Eye (tissue), 1 donor: Measurements from ENCODE around the gene TIAM1.

ENCODE experiments used
- DNase-seq: peaks from one replicate; pipeline ENCODE4 v3.0.0-alpha.2; 2015

Gene TIAM1

GRCh38 chr21:31195334-31196015 lies 148.6 kb downstream of the TIAM1 start:
- no peak for DNase-seq

DNA sequence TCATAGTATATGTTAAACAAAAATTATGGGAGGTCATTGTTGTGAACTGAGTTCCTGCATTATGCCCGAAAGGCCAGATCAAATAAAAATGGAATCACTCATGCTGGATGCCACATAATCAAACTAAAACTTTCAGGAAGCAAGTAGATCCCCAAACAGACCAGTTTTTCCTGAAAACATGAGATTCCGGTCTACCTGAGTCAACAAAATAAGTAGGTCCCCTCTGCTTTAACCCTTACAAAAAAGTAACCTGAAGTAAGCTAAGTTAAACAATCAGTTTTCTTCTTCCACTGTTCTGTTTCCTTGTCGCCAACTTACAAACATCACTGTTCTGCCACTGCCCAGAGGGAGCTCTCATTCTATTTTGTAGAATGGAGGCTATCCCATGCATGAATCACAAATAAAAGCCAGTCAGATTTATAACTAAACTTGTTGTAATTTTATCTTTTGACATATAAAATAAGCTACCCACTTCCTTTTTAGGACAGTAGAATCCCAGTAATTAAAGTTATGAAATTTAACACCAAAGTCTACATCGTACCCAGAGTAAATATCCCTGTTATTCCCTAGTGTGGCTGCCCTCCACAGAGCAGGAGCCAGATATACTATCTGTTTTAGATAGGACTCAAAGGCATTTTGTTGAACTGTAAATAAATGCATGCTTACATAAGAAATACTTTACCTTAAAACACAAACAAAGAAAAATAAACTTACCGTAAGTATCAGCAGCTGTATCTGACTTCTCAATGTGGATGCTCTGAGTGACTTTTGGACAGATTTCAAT lies 149.4 kb downstream of the TIAM1 start:
- no peak for DNase-seq

DNA sequence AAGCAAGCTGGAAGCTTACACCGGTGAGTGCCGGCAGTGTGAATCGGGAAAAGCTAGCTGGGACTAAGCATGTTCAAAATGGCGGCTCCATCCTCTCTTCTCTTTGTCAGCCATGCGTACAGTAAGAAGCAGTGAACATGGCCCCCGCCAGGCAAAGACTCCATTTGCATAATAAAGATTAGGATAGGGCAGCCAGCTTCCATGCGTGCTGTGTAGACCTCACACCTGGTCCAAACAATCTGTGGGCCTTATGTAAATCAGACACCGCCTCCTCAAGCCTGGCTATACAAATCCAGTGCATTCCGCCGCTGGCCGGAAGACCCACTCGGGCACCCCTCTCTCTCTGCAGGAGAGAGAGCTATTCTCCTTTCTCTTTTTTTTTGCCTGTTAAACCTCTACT lies 150.3 kb downstream of the TIAM1 start:
- no peak for DNase-seq

GRCh38 chr21:31191553-31191952 lies 152.5 kb downstream of the TIAM1 start:
- DNase-seq, result no peak

DNA sequence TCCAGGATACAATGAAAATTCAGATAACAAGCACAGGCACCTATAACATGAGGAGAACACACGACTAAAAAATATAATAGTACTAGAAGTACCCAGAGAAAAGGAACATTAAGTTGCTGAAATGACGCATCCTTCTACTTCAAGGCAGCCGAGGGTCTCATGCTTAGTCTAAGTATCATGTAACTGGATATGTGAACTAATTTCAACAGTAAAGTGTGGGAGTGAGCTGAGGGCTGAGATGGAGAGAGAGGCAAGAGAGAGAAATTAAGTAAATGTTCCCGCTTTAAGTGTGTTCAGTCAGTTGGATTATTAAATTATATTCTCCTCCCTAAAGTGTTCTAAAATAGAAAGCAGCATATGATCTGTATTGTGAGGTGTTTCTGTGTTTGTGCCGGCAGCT lies 153.5 kb downstream of the TIAM1 start:
- DNase-seq, result no peak

- no peak for DNase-seq
Measured at GRCh38 chr21:31187499-31187898, 156.6 kb downstream of the TIAM1 start.

DNA sequence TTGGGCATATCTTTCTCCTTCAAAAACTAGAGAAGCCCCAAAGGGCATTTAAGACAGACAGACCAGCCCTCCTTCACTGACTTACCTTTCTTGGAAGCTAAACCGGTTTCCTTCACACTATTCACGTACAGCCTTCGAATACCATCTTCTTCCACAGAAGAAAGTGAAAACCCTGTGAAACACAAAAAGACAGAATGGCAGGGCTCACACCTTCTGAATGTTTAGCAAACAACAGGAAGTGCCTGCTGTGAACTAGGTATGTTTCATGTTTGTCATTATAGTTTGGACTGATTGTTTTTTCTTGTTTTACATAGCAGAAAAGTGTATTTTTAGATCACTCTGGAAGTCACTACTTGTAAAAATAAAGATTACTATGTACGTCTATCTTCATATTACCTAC lies 157.1 kb downstream of the TIAM1 start:
- DNase-seq, result no peak

GRCh38 chr21:31185663-31186062 lies 158.4 kb downstream of the TIAM1 start:
- DNase-seq, result no peak

DNA sequence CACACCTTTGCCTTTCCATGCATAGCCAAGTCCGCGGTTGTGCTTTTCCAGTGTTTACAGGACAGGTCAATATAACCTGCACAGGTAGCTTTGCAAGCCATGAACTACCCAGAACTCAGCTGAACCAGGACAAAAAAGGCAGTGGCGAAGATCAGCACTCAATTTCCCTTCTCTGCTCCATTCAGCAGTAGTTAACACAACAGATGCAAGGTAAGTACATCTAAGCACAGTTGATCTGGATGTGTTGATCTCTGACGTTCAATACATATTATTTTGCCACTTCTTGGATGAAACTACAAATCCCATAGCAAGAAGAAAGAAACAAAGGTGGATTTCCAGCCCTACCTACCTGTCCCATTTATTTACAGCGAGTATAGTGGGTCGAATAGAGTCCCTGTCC lies 159.2 kb downstream of the TIAM1 start:
- no peak for DNase-seq

DNA sequence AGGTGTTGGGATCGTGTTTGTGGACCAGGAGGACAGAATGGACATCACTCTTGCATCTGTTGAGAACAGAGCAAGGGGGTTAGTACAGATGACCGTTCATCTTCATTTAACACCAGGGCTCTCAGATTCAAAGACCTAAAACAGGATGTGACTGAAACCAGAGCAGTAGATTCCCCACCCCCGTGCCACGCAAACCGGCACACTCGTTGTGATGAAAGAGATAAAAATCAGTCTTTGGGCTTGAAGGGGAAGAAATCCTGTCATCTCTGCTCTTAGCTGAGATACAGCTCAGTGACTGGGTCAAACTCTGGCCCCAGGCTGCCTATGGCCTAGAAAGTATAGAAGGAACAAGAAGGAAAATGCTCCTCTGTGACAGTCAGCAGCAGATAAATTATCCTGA lies 159.6 kb downstream of the TIAM1 start:
- no peak for DNase-seq

GRCh38 chr21:31182231-31183140 lies 161.6 kb downstream of the TIAM1 start:
- DNase-seq, result peak; percentile 63

DNA sequence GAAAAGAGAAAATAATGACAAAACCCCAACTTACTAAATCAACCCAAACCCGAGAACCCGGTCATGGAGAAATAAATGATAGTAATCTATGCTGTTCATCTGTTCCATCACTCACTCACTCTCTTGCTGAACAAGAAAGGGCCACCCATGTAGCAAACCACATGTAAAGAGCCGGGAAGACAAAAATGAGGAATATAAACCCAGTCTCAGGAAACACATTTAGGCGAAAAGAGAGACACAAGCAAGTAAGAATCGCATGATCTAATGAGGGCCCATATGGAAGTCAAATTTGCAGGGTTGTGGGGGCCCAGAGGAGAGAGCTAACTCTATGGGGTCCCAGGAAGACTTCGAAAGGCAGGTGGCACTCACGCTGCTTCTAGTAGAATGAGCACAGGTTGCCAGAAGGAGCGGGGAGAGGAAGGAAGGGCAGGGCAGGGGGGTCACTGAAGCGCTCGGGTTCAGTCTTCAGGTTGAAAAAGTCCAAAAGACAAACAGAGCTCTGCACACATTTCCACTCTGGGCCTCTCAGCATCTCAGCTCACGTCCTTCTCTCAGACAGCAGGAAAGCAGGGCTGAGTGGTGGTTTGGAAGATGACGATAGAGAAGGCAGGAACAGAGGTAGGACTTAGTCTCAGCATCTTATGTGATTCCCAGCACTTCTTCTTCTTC lies 162.8 kb downstream of the TIAM1 start:
- DNase-seq, result no peak

DNA sequence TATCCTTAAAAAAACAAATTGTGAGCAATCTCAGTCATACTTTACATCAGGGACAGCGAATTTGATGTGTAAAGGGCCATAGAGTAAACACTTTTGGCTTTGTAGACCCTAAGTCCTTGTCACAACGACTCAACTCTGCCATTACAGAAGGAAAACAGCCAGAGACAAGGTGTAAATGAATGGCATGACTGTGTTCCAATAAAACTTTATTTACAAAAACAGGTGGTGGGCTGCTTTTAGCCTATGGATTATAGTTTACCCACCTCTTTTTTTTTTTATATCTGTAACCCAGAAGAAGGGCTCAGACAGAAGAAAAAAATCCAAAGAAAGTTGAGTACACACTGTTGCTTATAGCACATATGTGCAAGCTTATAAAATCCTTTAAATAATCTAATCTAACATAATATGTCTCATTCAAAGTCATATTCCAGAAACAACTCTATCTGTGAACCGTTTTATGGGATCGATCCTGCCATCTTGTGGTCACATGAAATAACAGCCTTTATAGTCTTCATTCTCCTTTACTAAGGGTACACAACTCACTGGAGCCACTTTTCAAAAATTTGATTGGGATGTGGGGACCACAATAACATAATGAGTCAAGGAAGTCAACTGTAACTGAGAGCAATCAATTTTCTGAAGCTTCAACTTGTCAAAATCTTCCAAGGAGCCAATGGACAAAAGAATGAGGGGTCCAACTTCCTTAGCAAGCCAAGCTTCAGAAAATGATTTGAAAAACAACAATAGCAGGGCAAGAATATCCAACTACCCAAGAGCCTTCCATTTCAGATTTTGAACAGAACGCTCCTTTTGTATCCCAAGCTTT lies 163.6 kb downstream of the TIAM1 start:
- DNase-seq, result peak; percentile 71

GRCh38 chr21:31176725-31177124 lies 167.3 kb downstream of the TIAM1 start:
- DNase-seq, result no peak

DNA sequence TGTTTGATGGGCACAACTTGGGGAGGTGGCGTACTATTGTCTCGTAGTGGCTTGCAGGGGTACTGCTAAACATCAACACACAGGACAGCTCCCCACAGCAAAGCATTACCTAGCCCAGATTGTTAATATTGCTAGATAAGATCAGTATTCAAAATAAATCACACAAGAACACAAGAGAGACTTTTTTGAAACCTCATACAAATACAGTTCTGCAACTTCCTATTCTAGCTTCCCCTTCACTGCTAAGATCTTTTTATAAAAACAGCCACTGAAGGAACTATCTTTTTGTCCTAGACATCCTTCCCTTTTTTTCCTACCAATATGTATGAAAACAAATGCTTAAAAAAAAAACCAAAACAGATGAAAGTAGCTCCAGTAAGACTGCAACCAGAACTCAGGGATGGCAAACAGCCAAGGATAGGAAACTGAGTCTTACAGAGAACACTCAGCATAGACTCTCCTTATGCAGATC lies 167.9 kb downstream of the TIAM1 start:
- no peak for DNase-seq

- DNase-seq, result no peak
Measured at GRCh38 chr21:31173881-31174555, 170.0 kb downstream of the TIAM1 start.

GRCh38 chr21:31172328-31172727 lies 171.7 kb downstream of the TIAM1 start:
- no peak for DNase-seq

- peak; percentile 43 for DNase-seq
Measured at GRCh38 chr21:31164713-31165694, 179.1 kb downstream of the TIAM1 start.

DNA sequence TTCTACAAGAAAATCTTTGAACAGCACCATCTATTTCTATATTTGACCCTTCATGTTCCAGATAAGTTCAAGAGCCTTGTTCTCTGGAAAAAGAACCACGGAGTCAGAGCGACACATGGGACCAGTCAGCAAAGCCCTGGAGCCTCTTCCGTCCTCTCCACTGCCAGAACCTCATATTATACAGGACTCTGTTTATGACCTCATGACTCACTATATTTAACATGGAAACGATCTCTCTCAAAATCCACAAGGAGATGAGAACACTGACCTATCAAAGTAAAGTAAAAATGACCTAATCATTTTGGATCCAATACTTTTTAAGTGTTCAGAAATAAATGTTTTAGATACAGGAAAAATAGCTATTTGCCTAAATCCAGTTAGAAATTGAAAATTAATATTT lies 181.2 kb downstream of the TIAM1 start:
- DNase-seq, result no peak
